SU-DHL-6 (cell line): ENCODE measurements around the gene RCAN2.

Source experiments
- EZH2phosphoT487 ChIP-seq: fragments of 200-600 bp; sonication (generic), shearing (Covaris generic); conservative IDR thresholded peaks from 2 replicates; pipeline ENCODE4 v1.6.1; 2018; ENCODE audit warnings: mild to moderate bottlenecking, antibody characterized with exemption, low read length, moderate library complexity, mixed read lengths
- TF ChIP-seq, protein P1 (sequence below): fragments of 200-600 bp; sonication (generic); IDR thresholded peaks from one replicate; pipeline ENCODE4 v1.5.1; 2017; ENCODE audit warnings: antibody characterized with exemption, mild to moderate bottlenecking, low read length, moderate library complexity; ENCODE audit not compliant: insufficient read depth, poor library complexity, severe bottlenecking

DNA sequence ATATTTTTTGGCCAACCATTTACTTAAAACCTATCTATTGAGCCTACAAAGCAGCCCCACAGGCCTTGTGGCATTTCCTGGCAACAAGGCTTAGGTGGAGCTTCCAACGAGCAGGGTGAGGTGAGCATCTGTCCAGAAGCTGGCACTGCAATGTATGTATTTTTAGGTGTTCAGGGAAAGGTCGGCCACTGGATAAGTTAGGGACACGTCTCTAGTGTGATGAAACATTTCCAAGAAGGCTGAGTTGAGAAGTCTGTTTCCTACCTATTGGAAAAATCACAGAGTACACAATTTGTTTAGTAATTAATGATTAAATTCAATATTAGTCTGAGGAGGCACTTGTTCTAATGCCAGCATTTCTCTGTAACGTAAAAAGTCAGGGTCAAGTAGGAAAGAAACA lies 17.8 kb upstream of the RCAN2 start:
- TF ChIP-seq, protein P1, sequence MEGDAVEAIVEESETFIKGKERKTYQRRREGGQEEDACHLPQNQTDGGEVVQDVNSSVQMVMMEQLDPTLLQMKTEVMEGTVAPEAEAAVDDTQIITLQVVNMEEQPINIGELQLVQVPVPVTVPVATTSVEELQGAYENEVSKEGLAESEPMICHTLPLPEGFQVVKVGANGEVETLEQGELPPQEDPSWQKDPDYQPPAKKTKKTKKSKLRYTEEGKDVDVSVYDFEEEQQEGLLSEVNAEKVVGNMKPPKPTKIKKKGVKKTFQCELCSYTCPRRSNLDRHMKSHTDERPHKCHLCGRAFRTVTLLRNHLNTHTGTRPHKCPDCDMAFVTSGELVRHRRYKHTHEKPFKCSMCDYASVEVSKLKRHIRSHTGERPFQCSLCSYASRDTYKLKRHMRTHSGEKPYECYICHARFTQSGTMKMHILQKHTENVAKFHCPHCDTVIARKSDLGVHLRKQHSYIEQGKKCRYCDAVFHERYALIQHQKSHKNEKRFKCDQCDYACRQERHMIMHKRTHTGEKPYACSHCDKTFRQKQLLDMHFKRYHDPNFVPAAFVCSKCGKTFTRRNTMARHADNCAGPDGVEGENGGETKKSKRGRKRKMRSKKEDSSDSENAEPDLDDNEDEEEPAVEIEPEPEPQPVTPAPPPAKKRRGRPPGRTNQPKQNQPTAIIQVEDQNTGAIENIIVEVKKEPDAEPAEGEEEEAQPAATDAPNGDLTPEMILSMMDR, result no peak
- TF ChIP-seq EZH2phosphoT487, result no peak
